HG02571 (cell line): ENCODE results near the gene DCAF6.

ENCODE experiments used
- ATAC-seq: cut with Tn5 transposase; IDR thresholded peaks from one replicate; pipeline ENCODE4 v1.9.1; 2021; ENCODE audit warnings: mild to moderate bottlenecking, moderate library complexity; ENCODE audit not compliant: unreplicated experiment

Gene DCAF6

GRCh38 chr1:167955915-167956314, 19.4 kb downstream of the DCAF6 start:
- ATAC-seq = no peak

- ATAC-seq = no peak
Observed at GRCh38 chr1:167957710-167958109, 21.2 kb downstream of the DCAF6 start.

- ATAC-seq = no peak
Observed at GRCh38 chr1:167964646-167965045, 28.2 kb downstream of the DCAF6 start.

DNA sequence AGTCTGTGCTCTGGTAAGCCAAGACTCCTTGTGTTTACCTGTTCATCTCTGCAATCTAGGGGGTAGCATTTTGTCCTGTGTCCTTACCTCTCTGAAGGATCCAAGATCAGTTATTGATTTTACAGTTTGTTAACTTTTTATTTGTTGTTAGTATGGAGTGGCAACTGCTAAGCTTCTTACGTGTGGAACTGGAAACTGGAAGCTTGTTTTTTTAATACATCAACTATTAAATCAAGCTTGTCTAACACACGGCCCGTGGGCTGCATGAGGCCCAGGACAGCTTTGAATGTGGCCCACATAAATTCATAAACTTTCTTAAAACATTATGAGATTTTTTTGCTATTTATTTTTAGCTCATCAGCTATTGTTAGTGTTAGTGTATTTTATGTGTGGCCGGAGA, 29.6 kb downstream of the DCAF6 start:
- no peak for ATAC-seq

DNA sequence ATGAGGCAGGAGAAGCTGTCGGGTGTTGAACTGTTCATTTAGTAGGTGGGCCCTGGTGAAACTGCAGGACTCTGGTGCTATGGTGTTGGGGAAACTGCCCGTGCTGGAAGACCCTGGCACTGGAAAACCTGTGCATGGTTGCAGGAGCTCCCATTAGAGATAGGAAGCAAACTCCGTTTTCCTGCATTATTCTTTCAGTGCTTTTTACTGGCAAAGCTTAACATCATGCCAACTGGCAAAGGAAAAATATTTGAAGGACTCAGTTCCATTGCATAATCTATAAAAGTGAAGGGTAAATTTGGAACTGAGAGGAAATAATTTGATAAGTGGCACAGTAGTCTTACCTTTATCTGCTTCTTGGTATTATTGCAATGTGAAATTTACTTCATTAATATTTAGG, 32.1 kb downstream of the DCAF6 start:
- no peak for ATAC-seq

DNA sequence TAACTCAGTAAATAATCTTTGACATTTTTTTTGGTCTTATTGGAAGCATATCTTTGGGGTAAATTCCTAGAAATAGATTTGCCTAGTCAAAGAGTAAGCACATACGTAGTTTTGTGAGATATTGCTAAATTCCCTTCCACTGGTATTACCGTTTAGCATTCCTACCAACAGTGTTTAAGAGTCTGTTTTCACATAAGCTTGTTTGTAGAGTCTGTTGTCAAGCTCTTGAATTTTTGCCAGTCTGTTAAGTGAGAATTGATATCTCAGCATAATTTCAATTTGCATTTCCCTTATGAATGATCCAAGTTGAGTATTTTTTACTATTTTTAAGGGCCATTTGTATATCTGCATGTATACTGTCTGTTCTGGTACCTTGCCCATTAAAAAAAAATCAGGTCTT, 37.3 kb downstream of the DCAF6 start:
- no peak for ATAC-seq

DNA sequence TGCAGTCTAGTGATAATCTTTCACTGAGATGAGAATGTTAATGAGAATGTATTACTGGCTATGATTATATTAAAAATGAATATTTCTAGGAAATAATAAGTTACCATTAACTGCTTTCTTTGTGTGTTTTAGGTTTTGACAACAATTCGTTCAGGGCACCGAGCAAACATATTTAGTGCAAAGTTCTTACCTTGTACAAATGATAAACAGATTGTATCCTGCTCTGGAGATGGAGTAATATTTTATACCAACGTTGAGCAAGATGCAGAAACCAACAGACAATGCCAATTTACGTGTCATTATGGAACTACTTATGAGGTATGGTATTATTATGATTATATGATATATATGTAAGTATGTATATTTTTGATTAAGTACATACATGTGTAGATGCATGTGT, 38.2 kb downstream of the DCAF6 start:
- ATAC-seq = no peak

- ATAC-seq = no peak
Observed at GRCh38 chr1:167977245-167977644, 40.8 kb downstream of the DCAF6 start.

DNA sequence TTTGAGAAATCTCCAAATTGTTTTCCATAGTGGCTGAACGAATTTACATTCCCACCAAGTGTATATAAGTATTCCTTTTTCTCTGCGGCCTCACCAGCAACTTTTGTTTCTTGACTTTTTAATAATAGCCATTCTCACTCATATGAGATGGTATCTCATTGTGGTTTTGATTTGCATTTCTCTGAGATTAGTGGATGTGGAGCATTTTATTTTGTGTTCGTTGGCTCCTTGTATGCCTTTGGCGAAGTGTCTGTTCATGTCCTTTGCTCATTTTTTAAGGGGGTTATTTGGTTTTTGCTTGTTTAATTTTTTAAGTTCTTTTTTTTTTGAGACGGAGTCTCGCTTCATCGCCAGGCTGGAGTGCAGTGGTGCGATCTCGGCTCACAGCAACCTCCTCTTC, 45.5 kb downstream of the DCAF6 start:
- ATAC-seq = no peak

- ATAC-seq = no peak
Observed at GRCh38 chr1:167983797-167984420, 47.4 kb downstream of the DCAF6 start.

DNA sequence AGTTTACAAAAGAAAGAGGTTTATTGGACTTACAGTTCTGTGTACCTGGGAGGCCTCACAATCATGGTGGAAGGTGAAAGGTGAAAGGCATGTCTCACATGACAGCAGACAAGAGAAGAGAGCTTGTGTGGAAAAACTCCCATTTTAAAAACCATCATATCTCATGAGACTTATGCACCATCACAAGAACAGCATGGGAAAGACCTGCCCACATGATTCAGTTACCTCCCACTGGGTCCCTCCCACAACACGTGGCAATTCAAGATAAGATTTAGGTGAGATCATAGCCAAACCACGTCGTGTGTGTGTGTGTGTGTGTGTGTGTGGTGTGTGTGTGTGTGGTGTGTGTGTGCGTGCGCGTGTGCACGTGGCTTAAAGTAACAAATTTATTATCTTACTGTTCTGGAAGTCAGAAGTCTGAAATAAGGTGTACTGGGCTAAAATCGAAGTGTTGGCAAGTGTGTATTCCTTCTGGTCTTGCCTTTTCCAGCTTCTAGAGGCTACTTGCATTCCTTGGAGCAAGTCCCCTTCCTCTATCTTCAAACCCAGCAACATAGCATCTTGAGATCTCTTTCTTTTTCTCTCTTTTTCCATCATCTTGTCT, 48.5 kb downstream of the DCAF6 start:
- no peak for ATAC-seq

GRCh38 chr1:167987174-167987573, 50.7 kb downstream of the DCAF6 start:
- ATAC-seq = no peak

- no peak for ATAC-seq
Observed at GRCh38 chr1:167991546-167991945, 55.1 kb downstream of the DCAF6 start.

- no peak for ATAC-seq
Observed at GRCh38 chr1:167993720-167994119, 57.2 kb downstream of the DCAF6 start.

DNA sequence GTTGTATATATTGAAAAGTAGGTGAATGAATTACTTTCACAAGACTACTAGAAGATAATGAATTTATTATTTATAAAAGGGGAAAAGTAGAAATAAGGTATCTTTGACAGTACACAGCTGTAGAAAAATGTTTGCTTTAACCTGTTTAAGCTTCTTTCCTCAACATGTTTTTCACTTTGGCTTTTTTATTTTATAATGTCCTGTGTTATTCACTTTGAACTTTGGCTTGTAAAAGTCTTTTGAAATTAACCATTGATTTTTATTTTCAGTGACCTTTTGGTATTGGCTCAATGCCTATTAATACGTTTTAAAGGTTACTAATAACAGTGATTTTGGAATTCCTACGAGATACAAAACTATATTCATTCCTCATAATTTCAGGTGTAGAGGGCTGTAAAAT, 58.1 kb downstream of the DCAF6 start:
- no peak for ATAC-seq

DNA sequence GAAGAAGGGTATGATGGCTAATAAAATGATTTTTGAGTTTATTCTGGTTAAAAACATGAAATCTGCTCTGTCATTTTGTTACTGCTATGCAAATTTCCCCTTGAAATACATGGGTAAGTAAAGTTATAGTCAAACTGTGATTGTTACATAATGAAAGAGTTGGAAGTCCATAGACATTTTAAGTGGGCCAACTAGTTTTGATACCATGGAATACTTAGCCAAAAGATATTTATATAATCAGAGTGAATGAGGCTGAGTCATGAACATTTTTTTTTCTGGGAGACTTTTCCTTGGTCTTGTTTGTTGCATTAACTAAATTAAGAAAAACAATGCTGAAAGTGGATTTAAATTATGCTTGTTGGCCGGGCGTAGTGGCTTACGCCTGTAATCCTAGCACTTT, 58.6 kb downstream of the DCAF6 start:
- no peak for ATAC-seq

DNA sequence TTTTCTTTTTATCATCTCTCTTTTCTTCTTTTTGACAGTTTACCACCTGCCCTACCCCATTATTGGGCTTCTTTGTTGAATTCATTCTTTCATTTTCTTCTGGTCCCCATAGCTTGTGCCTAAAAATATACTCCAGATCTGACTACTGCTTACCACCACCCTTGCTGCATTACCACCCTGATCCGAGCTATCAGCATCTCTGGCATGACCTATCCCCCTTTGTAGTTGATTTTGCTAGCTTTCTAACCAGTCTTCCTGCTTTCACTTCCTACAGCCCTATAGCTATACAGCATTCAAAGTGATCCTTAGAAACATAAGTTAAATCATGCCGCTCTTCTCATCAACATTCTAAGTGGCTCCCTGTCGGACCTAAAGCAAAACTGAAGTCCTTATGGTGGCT, 59.8 kb downstream of the DCAF6 start:
- no peak for ATAC-seq

DNA sequence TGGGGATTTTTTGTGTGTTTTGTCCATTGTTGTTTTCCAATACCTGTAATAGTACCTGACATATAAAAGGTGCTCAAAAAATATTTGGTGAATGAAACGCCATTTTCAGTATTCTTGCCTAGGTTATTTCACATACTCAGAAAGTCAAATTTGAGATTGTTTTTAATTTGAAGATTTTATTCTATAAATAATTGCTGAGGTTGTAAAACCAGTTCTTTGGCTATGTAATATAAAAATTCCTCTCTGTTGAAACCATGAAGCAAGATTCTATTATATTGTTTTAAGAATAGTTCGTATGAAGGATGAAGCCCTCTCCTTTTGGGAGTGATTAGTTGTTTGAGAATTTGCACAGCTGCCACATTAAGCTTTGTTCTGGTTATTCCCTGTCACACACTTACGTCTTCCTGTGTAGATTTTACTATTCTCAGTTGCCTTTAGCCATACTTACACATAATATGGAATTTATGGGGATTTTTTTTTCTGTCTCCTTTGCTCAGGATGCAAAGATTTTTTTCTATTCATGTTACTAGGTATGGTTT, 60.6 kb downstream of the DCAF6 start:
- no peak for ATAC-seq

GRCh38 chr1:167999877-168000276, 63.4 kb downstream of the DCAF6 start:
- ATAC-seq = no peak

DNA sequence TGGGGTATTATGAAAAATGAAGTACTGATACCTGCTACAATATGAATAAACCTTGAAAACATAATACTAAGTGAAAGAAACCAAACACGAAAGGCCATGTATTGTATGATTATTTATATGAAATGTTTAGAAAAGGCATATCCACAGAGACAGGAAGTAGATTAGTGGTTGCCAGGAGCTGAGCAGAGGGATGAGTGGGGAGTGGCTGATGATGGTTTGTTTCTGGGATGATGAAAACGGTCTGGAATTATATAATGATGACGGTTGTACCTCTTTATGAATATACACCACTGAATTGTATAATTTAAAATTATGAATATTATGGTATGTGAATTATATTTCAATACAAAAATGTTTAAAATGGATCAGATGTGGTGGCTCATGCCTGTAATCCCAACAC, 64.2 kb downstream of the DCAF6 start:
- ATAC-seq = no peak

GRCh38 chr1:168001213-168001612, 64.7 kb downstream of the DCAF6 start:
- no peak for ATAC-seq

- no peak for ATAC-seq
Observed at GRCh38 chr1:168004531-168004930, 68.0 kb downstream of the DCAF6 start.

- no peak for ATAC-seq
Observed at GRCh38 chr1:168005529-168005928, 69.0 kb downstream of the DCAF6 start.
